Stimulated activated CD4-positive, alpha-beta T cell treated with anti-CD3 and anti-CD28 coated beads, Interleukin-4, amount 100 ng/mL, for 4 hours (primary cell): ENCODE results near the gene PSD2.
"Not testable (repeated sequence)": the region's sequence is repeated elsewhere in the genome, so short reads cannot be mapped to it uniquely, and the experiment has no call there.

Experiments
- DNase-seq, 2 experiments: peaks; one replicate each; pipeline ENCODE4 v3.0.0-alpha.2; 2020

PSD2 gene

DNA sequence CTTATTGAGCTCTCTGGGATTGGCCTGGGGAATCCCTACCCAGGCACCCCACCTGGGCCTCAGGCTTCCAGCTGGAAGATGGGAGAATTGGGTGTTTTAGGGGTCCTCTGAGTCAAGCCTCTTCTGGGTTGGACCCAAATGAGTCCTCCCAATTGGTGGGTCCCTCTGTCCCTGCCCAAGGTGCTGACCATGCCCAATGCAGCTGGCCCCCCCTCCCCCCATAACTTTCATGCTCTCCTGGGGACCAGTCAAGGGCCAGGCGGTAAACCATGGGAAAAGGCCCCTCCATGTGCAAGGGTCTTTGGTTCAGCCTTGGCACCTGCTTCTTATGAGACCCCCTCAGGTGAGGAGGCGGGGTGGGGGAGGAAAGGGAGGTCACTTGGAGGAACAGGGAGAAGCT, 3.4 kb upstream of the PSD2 start:
- DNase-seq = no peak

GRCh38 chr5:139792655-139793054, 3.0 kb upstream of the PSD2 start:
- DNase-seq = not testable (repeated sequence)

DNA sequence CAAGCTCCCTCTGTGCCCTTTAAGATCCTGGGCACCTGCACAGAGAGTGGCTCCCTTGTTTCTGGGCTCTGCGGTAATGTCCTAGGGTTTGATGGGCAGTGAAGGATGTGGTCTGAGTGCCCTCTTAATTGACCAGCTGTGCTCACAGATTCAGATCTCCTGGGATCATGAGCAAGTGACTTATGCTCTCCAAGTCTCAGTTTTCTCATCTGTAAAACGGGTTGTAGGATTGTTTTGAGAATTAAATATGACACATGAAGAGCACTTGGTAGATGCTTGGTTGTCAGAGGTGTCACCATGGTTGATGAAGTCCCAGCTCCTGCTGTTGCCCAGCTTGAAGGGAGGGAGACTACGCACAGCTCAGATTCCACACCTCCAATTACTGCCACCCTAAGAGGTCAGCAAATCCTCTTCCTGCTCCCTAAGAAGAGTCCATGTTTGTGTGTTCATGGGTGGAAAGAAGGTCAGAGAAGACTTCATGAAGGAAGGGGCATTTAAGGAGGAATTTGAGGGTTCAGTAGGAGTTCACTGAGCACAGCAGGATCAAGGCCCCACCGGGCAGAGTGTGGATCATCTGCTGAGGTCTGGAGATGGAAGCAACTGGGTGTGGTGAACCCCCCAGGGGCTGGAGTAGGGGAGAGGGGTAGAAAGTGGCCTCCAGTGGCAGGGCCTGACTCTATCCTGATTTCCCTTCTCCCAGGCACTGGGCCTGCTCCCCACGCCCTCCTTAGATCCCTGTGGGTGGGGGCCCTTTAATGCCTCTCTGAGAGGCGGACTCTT, 1.4 kb upstream of the PSD2 start:
- no peak for DNase-seq

DNA sequence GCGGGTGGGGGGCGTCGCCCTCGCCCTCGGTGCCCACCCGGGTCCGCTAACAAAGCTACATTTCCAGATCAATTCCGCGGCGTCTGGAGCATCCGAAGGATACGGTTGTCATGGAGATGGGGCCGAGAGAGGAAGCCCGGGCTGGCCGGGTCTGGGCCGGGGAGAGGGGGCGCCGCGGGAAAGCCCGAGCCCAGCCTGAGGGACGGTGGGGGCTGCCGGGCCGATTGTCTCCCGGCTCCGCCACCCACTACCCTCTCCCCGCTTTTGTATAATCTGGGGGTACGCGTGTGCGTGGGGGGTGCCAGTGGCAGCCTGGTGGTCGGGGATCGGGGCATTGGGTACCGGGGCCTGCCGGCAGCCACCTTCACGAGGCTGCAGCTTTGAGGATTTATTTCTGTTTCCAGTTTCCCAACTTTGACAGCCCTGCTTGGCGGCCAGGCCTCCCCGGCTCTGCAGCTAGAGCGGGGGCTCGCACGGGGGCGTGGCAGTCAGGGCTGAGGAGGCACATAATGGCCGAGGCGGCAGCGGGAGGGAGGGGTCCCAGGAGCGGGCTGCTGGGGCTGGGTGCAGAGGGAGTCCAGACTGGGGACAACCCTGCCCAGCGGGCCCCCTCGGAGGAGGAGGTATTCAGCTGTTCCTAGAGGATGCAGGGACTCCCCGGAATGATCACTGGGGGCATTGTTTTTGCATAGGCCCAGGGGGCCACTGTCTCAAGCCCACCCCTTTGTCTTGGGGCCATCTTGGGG, 626 bp downstream of the PSD2 start:
- DNase-seq = no peak

DNA sequence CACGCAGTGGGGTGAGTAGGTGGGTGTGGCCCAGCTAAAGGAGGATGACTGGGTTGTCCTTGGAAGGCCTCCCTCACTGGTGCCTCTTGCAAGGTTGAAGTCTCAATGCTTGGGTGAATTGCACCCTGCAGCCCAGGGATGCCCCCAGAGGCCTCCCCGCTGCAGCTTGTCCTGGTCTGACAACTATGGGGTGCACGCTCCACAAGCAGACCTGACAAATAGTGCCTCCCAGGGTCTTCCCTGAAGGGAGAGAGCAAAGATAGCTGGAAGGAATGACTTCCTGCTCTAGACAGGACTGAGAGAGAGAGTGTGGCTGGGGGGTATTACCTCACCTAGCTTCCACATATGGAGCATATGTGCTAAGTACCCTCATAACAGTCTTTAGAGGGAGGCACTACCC, 1.7 kb downstream of the PSD2 start:
- DNase-seq = no peak

GRCh38 chr5:139797856-139798510, 2.4 kb downstream of the PSD2 start:
- DNase-seq = no peak

DNA sequence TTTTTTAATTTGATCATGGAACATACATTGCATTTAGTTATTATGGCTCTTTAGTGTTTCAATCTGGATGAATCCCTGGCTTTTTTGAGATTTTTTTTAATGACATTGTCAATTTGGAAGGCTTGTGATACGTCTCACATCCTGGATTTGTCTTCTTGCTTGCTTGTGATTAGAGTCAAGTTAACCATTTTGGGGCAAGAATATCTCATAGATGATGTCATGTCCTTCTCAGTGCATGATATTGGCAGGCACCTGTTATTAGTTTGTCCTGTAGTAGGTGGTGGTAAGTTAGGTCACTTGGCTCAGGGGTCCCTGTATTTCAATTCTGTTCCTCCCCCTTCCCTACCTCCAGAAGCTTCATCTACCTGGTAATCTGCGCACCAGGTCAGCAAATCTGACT, 3.3 kb downstream of the PSD2 start:
- no peak for DNase-seq

- no peak for DNase-seq
Measured at GRCh38 chr5:139799359-139799758, 3.8 kb downstream of the PSD2 start.

GRCh38 chr5:139803978-139804377, 8.4 kb downstream of the PSD2 start:
- no peak for DNase-seq

DNA sequence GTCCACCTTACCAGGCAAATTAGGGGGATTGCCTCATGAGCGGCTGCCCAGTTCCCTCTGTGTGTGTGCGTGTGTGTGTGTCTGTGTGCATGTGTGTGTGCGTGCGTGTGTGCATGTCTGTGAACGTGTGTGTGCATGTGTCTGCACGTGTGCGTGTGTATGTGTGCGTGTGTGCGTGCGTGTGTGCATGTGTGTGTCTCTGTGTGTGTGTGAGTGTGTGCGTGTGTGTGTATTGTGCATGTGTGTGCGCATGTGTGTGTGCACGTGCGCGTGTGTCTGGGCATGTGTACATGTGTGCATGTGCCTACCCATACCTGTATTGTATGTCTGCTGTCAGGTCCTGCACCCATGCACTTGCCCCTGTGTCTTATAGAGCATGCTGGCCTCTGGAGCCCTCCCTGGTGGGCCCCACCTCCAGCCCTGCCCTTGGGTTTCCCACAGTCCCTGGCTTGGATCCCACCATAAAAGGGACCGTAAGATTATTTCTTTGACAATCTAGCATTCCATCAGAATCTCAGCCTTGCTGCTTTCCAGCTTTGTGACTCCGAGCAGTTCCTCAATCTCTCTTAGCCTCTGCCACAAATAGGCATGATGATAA, 9.3 kb downstream of the PSD2 start:
- no peak for DNase-seq

DNA sequence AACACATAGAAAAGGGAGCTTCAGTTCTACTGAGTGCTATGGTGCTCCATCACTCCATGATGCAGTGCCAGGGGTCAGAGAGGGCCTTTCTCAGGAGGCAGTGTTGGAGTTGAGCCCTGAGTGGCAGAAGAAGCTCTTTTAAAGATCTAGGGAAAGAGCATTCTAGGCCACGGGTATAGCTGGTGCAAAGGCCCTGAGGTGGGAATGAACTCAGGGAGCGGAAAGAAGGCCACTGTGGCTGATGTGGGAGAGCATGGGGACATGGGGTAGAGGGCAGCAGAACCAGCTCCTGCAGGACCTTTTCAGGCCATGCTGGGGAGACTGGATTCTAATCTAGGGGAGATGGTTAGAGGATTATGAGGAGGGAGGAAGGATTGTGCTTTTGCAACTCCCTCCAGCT, 9.9 kb downstream of the PSD2 start:
- no peak for DNase-seq

DNA sequence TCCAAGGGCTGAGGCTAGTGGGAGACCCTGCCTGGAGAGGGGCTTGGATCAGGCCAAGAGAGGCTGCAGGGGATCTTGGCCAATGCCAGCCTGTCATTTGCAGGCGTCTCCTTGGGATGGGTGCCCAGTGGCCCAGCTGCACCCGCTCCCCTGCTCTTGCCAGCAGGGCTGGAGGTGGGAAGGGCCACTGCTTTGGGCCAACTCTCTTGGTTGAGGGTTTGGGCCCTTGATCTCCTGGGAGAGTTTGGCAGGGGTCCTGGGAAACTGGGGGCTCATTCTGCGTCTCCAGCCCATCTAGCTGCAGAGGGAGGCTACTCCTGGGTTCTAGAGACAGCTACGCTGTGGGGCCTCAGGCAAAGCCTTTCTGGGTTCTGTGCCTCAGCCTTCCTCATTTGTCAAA, 10.5 kb downstream of the PSD2 start:
- DNase-seq = no peak

DNA sequence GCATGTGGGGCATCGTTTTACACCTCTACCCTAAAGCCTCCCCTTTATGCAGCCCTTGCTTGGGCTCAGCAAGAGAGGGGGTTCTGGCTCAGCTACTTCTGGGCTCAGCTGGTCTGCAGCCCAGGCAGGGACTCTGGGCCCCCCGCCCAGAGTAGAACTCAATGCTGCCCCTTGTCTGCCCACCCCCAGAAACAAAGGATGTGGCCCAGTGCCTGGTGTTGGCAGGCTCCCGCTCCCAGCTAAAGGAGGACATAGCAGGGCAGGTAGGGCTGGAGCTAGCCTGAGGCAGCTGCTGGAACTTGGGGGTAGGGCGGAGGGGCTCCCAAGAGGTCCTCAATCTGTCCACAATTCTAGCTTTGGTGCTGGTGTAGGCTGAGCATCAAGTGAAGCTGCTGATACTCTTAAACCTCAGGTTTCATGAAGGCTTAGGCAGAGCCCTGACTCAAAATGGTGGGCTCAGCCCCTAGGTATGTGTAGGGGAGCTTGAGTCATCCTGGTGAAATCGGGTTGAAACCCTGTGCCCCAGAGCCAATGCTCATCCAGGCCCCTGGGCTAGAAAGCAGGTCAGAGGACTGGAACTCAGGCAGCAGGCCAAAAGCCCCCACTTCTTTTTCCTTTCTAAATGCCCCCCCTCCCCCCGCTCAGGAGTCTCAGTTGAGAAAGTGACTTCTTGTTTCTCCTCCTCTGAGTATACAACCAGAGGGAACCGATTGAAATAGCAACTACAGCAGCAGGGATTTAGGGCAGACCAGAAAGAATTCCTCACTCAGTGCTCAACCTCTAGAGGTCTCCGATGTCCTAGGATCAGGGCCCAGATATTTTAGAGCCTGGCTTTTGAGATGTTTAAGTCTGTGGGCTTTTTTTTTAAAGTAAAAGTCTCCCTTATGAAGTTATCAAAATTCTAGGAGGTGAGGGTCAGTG, 11.4 kb downstream of the PSD2 start:
- DNase-seq = no peak

DNA sequence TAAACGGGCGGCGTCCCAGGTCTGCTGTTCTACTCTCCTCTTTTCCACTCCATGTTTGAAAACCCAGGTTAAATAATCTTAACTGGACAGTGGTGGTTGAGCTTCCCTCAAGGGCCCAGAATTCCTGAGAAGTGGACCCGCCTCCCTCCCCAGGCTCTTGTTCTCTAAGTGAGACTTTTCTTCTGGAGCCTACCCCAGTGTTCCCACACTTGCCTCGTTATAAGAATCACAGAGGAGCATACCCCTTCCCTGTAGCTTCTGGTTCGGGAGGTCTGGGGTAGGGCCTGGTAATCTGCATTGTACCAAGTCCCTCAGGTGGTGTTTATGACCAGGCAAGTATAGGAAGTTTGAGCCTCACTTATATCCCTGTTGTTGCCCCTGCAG, 12.0 kb downstream of the PSD2 start:
- DNase-seq = no peak

GRCh38 chr5:139808481-139809330, 13.1 kb downstream of the PSD2 start:
- DNase-seq = peak in 1 of 2 experiments; percentile 11

DNA sequence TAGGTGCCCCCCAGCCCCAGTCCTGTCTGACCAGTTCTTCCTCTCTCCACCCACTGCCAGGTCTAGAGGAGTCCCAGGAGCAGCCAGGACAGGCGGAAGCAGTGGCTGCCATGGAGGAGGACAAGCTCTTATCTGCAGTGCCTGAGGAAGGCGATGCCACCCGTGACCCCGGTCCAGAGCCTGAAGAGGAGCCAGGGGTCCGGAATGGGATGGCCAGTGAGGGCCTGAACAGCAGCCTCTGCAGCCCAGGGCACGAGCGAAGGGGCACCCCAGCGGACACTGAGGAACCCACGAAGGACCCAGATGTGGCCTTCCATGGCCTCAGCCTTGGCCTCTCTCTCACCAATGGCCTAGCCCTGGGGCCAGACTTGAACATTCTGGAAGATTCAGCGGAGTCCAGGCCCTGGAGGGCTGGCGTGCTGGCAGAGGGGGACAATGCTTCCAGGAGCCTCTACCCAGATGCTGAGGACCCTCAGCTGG, 13.8 kb downstream of the PSD2 start:
- no peak for DNase-seq

GRCh38 chr5:139810341-139811273, 15.0 kb downstream of the PSD2 start:
- no peak for DNase-seq

DNA sequence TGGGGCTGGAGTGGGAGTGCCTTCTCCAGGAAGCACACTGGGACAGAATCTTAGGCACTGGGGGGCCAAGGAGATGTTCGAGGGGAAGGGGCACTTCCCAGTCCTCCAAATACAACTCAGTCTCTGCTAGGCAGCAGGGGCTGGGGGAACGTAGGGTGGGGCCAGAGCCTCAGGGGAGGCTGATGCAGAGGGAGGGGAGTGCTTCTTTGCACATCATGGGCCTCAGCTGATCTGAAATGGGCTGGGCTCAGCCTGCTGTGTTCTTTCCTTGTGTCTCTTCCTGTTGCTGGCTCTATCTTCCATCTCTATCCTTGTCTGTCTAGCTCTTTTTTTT, 15.6 kb downstream of the PSD2 start:
- no peak for DNase-seq

DNA sequence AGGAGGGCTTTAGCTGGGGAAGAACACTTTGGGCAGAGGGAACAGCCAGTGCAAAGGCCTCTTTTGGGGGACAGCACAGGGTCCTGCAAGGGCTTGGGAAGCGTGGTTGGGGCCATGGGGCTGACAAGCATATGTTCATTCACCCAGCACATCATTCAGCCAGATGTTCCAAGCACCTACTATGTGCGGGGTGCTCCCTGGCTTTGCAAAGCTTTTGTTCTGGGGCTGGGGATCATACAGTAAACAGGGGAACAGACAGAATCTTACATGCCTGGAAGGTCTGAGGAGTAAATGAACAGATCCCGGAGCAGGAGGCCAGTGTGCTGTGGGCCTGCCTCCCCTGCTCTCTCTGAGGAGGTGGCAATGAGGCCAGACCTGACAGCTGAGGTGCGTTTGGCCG, 16.7 kb downstream of the PSD2 start:
- no peak for DNase-seq
